ENCODE data around the gene RTN4R.
"Not testable (repeated sequence)": the region's sequence is repeated elsewhere in the genome, so short reads cannot be mapped to it uniquely, and the experiment has no call there.

RTN4R gene

GRCh38 chr22:20312396-20313191 is 44.5 kb upstream of the RTN4R start:
- no peak overlapping the region for H3K4me3 ChIP-seq (ENCODE audit: low read length)
- no peak for TF ChIP-seq CTCF (IDR thresholded peaks at IDR 0.05; ENCODE audit: insufficient read depth, low read depth, low read length, missing control alignments)
- DNase-seq (ENCODE audit: low read depth), result no peak

- DNase-seq (ENCODE audit: low read depth); H3K4me3 ChIP-seq (ENCODE audit: low read length): not testable (repeated sequence)
These were observed 43.3 kb upstream of the RTN4R start for GRCh38 chr22:20311249-20312062.

- not testable (repeated sequence) for H3K4me3 ChIP-seq (ENCODE audit: low read length); DNase-seq (ENCODE audit: low read depth)
These were observed 42.7 kb upstream of the RTN4R start for GRCh38 chr22:20310773-20311172.

- H3K4me3 ChIP-seq (ENCODE audit: low read length); DNase-seq (ENCODE audit: low read depth): not testable (repeated sequence)
These were observed 42.1 kb upstream of the RTN4R start for GRCh38 chr22:20310180-20310579.

- H3K4me3 ChIP-seq (ENCODE audit: low read length), result not testable (repeated sequence)
- DNase-seq (ENCODE audit: low read depth), result peak; percentile 73
These were observed 40.9 kb upstream of the RTN4R start for GRCh38 chr22:20308806-20309650.

- DNase-seq (ENCODE audit: low read depth); H3K4me3 ChIP-seq (ENCODE audit: low read length): not testable (repeated sequence)
These were observed 39.6 kb upstream of the RTN4R start for GRCh38 chr22:20307448-20308447.

GRCh38 chr22:20306646-20307447 is 38.7 kb upstream of the RTN4R start:
- DNase-seq (ENCODE audit: low read depth); H3K4me3 ChIP-seq (ENCODE audit: low read length): not testable (repeated sequence)

- no peak for TF ChIP-seq CTCF (IDR thresholded peaks at IDR 0.05; ENCODE audit: insufficient read depth, low read depth, low read length, missing control alignments)
- no peak for DNase-seq (ENCODE audit: low read depth)
- no peak overlapping the region for H3K4me3 ChIP-seq (ENCODE audit: low read length)
These were observed 38.0 kb upstream of the RTN4R start for GRCh38 chr22:20305894-20306645.

GRCh38 chr22:20305230-20305893 is 37.2 kb upstream of the RTN4R start:
- not testable (repeated sequence) for H3K4me3 ChIP-seq (ENCODE audit: low read length)

More at GRCh38 chr22:20305230-20305893, 37.2 kb upstream of the RTN4R start:
- DNase-seq (ENCODE audit: low read depth), result not testable (repeated sequence)
